ENCODE measurements around the gene DUOXA2.

The DUOXA2 gene

DNA sequence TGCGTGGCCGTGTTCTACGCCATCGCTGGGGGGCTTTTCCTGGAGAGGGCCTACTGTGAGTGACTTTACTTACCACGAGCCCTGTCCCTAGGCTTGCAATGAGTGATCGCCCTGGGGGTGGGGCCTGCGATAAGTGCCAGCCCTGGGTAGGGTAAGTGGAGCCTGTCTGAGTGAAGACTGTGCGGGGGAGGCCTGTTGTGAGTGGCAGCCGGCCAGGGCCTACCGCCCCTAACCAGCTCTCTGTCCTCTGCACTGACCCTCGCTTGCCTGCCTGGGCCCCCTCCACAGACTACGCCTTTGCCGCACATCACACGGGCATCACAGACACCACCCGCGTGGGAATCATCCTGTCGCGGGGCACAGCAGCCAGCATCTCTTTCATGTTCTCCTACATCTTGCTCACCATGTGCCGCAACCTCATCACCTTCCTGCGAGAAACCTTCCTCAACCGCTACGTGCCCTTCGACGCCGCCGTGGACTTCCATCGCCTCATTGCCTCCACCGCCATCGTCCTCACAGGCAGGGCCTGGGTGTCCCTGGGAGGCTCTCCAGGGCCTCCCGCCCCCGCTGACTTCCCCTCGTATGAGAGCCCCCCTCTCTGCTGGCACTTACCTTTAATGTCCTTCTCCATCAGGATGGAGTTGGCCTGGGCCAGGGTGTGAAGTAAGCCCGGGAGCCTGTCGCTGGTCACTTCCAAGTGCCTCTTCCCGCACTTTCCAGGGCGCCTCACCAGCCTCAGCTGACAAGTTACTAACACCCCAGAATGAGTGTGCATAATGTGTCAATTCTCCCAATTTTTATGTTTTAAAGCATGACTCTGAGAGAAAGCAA is 38.1 kb downstream of the DUOXA2 start:
- TF ChIP-seq, protein P1, sequence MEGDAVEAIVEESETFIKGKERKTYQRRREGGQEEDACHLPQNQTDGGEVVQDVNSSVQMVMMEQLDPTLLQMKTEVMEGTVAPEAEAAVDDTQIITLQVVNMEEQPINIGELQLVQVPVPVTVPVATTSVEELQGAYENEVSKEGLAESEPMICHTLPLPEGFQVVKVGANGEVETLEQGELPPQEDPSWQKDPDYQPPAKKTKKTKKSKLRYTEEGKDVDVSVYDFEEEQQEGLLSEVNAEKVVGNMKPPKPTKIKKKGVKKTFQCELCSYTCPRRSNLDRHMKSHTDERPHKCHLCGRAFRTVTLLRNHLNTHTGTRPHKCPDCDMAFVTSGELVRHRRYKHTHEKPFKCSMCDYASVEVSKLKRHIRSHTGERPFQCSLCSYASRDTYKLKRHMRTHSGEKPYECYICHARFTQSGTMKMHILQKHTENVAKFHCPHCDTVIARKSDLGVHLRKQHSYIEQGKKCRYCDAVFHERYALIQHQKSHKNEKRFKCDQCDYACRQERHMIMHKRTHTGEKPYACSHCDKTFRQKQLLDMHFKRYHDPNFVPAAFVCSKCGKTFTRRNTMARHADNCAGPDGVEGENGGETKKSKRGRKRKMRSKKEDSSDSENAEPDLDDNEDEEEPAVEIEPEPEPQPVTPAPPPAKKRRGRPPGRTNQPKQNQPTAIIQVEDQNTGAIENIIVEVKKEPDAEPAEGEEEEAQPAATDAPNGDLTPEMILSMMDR (IDR thresholded peaks at IDR 0.05; ENCODE audit: low read length) = no peak
- no peak for TF ChIP-seq EZH2 (IDR thresholded peaks at IDR 0.05; ENCODE audit: borderline replicate concordance, low read length)
- Histone ChIP-seq H3K79me2 (ENCODE audit: insufficient read depth, low read length) (no peaks in the 10 kb centered on the region), H3K27ac (ENCODE audit: low read depth, low read length, poor library complexity, severe bottlenecking) (no peak overlapping the region), H4K20me1 (ENCODE audit: insufficient read depth, low read length) (no peaks in the 10 kb centered on the region), H3F3A (ENCODE audit: insufficient read depth, low read length) (no peaks in the 10 kb centered on the region), H3K27me3 (ENCODE audit: insufficient read depth, low read length) (no peaks in the 10 kb centered on the region), H3K9me3 (ENCODE audit: low read length) (no peaks in the 10 kb centered on the region), H3K4me2 (ENCODE audit: low read length) (no peak overlapping the region), H3K4me1 (ENCODE audit: insufficient read depth, low read length, severe bottlenecking) (no peaks in the 10 kb centered on the region), H3K9me2 (ENCODE audit: low read depth, low read length) (no peaks in the 10 kb centered on the region), H3K36me3 (ENCODE audit: insufficient read depth, low read length) (no peaks in the 10 kb centered on the region), H3K4me3 (ENCODE audit: low read depth, low read length, poor library complexity, severe bottlenecking) (no peak overlapping the region), H3K9ac (ENCODE audit: low read length) (no peak overlapping the region), H2AFZ (ENCODE audit: low read length) (no peak overlapping the region)

GRCh38 chr15:45155739-45156138 is 41.6 kb downstream of the DUOXA2 start:
- Histone ChIP-seq H4K20me1 (ENCODE audit: insufficient read depth, low read length) (no peaks in the 10 kb centered on the region), H3K79me2 (ENCODE audit: insufficient read depth, low read length) (no peaks in the 10 kb centered on the region), H2AFZ (ENCODE audit: low read length) (no peak overlapping the region), H3K9me3 (ENCODE audit: low read length) (no peaks in the 10 kb centered on the region), H3K27me3 (ENCODE audit: insufficient read depth, low read length) (no peaks in the 10 kb centered on the region), H3K4me3 (ENCODE audit: low read depth, low read length, poor library complexity, severe bottlenecking) (no peak overlapping the region), H3K4me1 (ENCODE audit: insufficient read depth, low read length, severe bottlenecking) (no peaks in the 10 kb centered on the region), H3F3A (ENCODE audit: insufficient read depth, low read length) (no peaks in the 10 kb centered on the region), H3K9me2 (ENCODE audit: low read depth, low read length) (no peaks in the 10 kb centered on the region), H3K27ac (ENCODE audit: low read depth, low read length, poor library complexity, severe bottlenecking) (no peak overlapping the region), H3K9ac (ENCODE audit: low read length) (no peak overlapping the region), H3K36me3 (ENCODE audit: insufficient read depth, low read length) (no peaks in the 10 kb centered on the region), H3K4me2 (ENCODE audit: low read length) (no peak overlapping the region)
- no peak for TF ChIP-seq EZH2 (IDR thresholded peaks at IDR 0.05; ENCODE audit: borderline replicate concordance, low read length)
- TF ChIP-seq, protein P1 (IDR thresholded peaks at IDR 0.05; ENCODE audit: low read length) = no peak

DNA sequence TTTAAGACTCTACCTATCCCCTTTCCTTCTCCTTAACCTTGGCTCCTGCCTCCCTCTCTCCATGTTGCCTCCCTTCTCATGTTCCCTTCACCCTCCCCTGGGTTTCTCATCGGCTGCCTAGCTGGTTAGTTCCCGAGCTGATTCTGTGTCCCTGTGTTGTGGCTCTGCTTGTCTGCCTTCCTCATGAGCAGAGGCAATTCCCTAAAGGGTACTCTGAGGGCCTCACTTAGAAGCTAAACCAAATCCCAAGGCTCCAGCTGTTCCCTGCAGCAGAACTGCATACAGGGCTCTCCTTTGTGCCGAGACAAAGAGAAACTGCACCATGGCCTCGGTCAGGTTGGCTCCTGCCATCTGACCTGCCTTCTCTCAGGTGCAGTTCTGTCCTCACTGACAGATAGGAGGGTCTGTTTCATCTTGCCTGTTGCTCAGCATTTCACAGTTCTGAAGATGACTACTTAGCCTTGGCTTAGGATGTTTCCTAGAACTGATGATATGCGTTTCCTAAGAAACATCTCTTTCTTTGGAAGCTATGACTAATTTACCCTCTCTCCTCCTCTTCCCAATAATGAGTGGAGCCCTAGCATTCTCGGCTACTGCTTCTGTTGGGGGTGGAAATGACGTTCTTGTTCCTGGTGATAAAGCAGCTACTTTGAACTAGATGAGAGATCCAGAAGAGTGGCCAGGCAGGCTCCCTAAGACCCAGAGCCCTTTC is 42.8 kb downstream of the DUOXA2 start:
- Histone ChIP-seq H3K4me1 (ENCODE audit: insufficient read depth, low read length, severe bottlenecking) (no peaks in the 10 kb centered on the region), H3K9ac (ENCODE audit: low read length) (no peak overlapping the region), H3F3A (ENCODE audit: insufficient read depth, low read length) (no peaks in the 10 kb centered on the region), H3K9me2 (ENCODE audit: low read depth, low read length) (no peaks in the 10 kb centered on the region), H3K27ac (ENCODE audit: low read depth, low read length, poor library complexity, severe bottlenecking) (no peak overlapping the region), H3K36me3 (ENCODE audit: insufficient read depth, low read length) (no peaks in the 10 kb centered on the region), H3K9me3 (ENCODE audit: low read length) (no peaks in the 10 kb centered on the region), H3K27me3 (ENCODE audit: insufficient read depth, low read length) (no peaks in the 10 kb centered on the region), H4K20me1 (ENCODE audit: insufficient read depth, low read length) (no peaks in the 10 kb centered on the region), H3K4me3 (ENCODE audit: low read depth, low read length, poor library complexity, severe bottlenecking) (no peak overlapping the region), H3K79me2 (ENCODE audit: insufficient read depth, low read length) (no peaks in the 10 kb centered on the region), H3K4me2 (ENCODE audit: low read length) (no peak overlapping the region), H2AFZ (ENCODE audit: low read length) (no peak overlapping the region)
- TF ChIP-seq, protein P1 (IDR thresholded peaks at IDR 0.05; ENCODE audit: low read length) = no peak
- no peak for TF ChIP-seq EZH2 (IDR thresholded peaks at IDR 0.05; ENCODE audit: borderline replicate concordance, low read length)

Data from OCI-LY1 (cell line).